Heart right ventricle (tissue), 16 donors: Measurements from ENCODE around the gene SERBP1. TPM values are rescaled to one million over a fixed set of nuclear protein-coding genes. Genes with fewer than 3 reads are reported as not detected.
"Not testable (repeated sequence)": the region's sequence is repeated elsewhere in the genome, so short reads cannot be mapped to it uniquely, and the experiment has no call there.

ENCODE experiments used
- ATAC-seq, 8 donors: fragments of 200-7000 bp; cut with Tn5 transposase; one replicate each; pipeline ENCODE4 v1.9.1; 2020; ENCODE audit warnings: mild to moderate bottlenecking in 8 of 8, moderate library complexity in 8 of 8, moderate number of reproducible peaks in 1 of 8
- DNase-seq, 2 donors: peaks; one replicate each; pipeline ENCODE4 v3.0.0-alpha.2; 2020
- H3K27ac ChIP-seq, 10 donors: fragments of 200-600 bp; sonication (generic) in 2 of 10; one replicate each; pipeline versions ENCODE4 v1.5.0 to v1.8.0; 2020 to 2022; ENCODE audit warnings: mild to moderate bottlenecking in 3 of 10
- H3K27me3 ChIP-seq, 7 donors: fragments of 200-600 bp; one replicate each; pipeline ENCODE4 v1.8.0; 2021 to 2022; ENCODE audit warnings: mild to moderate bottlenecking in 2 of 7
- H3K36me3 ChIP-seq, 9 donors: fragments of 200-600 bp; sonication (generic) in 1 of 9; one replicate each; pipeline versions ENCODE4 v1.5.0 to v1.8.0; 2020 to 2022; ENCODE audit warnings: mild to moderate bottlenecking in 2 of 9
- H3K4me1 ChIP-seq, 9 donors: fragments of 200-600 bp; sonication (generic) in 1 of 9; one replicate each; pipeline versions ENCODE4 v1.5.0 to v1.8.0; 2020 to 2022; ENCODE audit warnings: mild to moderate bottlenecking in 4 of 9
- H3K4me3 ChIP-seq, 10 donors: fragments of 200-600 bp; sonication (generic) in 2 of 10; one replicate each; pipeline versions ENCODE4 v1.5.0 to v1.8.0; 2020 to 2022; ENCODE audit warnings: mild to moderate bottlenecking in 7 of 10, moderate library complexity in 2 of 10
- H3K9me3 ChIP-seq, 11 donors: fragments of 200-600 bp in 10 of 11; sonication (generic) in 2 of 11; one replicate each; pipeline versions ENCODE4 v1.5.0 to v1.8.0; 2013 to 2022; ENCODE audit warnings: mild to moderate bottlenecking in 2 of 11, control low read depth in 1 of 11, moderate library complexity in 1 of 11
- CTCF ChIP-seq, 9 donors: fragments of 200-600 bp; sonication (generic) in 2 of 9; IDR thresholded peaks; one replicate each; pipeline versions ENCODE4 v1.5.0 to v1.8.0; 2021 to 2022; ENCODE audit warnings: antibody characterized with exemption in 9 of 9, mild to moderate bottlenecking in 5 of 9, moderate library complexity in 1 of 9
- WGBS, 2 donors: extraction: QIAGEN DNeasy Blood & Tissue Kit; methylation state at CpG; one replicate each; pipeline ENCODE4 v1.1.7; 2013; ENCODE audit warnings: inconsistent platforms in 1 of 2; 5-methylcytosine and 5-hydroxymethylcytosine counted together
- intact Hi-C, 10 donors: fragments of 100-400 bp; cut with DNase I; formaldehyde crosslinking; loops; one replicate each; pipeline versions ENCODE4 v1.11.1 to v1.14.2; 2022
- polyA plus RNA-seq, 2 donors: library from polyadenylated mRNA; stranded (reverse); fragments of 200-250 nt; gene quantifications; one replicate each; pipeline ENCODE4 v1.2.3, GENCODE V29; 2013
- total RNA-seq, 10 donors: library from RNA; stranded (reverse); fragmentation: NEBNext Ultra II Directional in 3 of 10; extraction: Animal tissue kit (Norgen Biotek cat#: 25700) in 3 of 10; gene quantifications; one replicate each; pipeline versions ENCODE4 v1.2.1 to v1.2.4, GENCODE V29; 2021 to 2023
- donor health status: Arrhythmogenic right ventricular cardiomyopathy.
- donor health status: ischemic (EF 13 %, LVEDD 7.1; RV severe dilation, severe dysfunction).
- donor health status: healthy with polysubstance abuse.
- donor health status: DM: no; HTN: yes; CAD: no.
- donor health status: DM: no; HTN: no; CAD: no.
- donor health status: ischemic (EF 25% LVEDD 6.9; RV normal size, moderate dysfunction).
- donor health status: ischemic (EF 25% LVEDD 5.7; RV mildly dilated, moderate dysfunction).
- donor health status: healthy.
- donor health status: DM: yes; HTN: yes; CAD: no.
- donor health status: Ischemic cardiomyopathy.
- donor health status: ischemic (EF 35%, LVEDD 5.7; RV mildly dilated, moderate dysfunction).
- donor health status: nonischemic (EF 11% LVEDD 7.7; RV severe dilation, severe dysfunction).
- donor health status: DM: yes; HTN: yes; CAD: no.
- donor health status: PGD.
- donor health status: ischemic (EF 29% LVEDD 5.4; RV normal size, mild dysfunction).
- donor health status: nonischemic (EF 23%, LVEDD 6.1; RV moderate dilation, normal function).

SERBP1 gene
- total and polyA plus RNA-seq, 12 donors: 58.3 to 153 (median 136) TPM

- no peak overlapping the region for H3K27ac ChIP-seq
- intact Hi-C loops: no loop called here
These were observed 28.8 kb downstream of the SERBP1 start for GRCh38 chr1:67401443-67401842.

GRCh38 chr1:67400029-67400786 is 30.0 kb downstream of the SERBP1 start:
- peak in 1 of 8 donors; percentile 19 for ATAC-seq
- peaks cover 0 to 11% (median 5%) of the 10 kb centered on the region in 9 donors for H3K4me1 ChIP-seq
- DNase-seq, intact Hi-C loops, H3K36me3 ChIP-seq, H3K9me3 ChIP-seq, H3K4me3 ChIP-seq, H3K27ac ChIP-seq, H3K27me3 ChIP-seq: not testable (repeated sequence)
- 74 to 79% methylated on average over 12 of the region's 12 CpGs for WGBS, 2 donors

More at GRCh38 chr1:67401443-67401842, 28.8 kb downstream of the SERBP1 start:
- no peak for DNase-seq
- no peak for TF ChIP-seq CTCF (IDR thresholded peaks at IDR 0.05)
- peak in 2 of 8 donors; percentile 14 to 35 for ATAC-seq
- no peaks in the 10 kb centered on the region for H3K9me3 ChIP-seq
- no peaks in the 10 kb centered on the region for H3K36me3 ChIP-seq
- 86 to 89% methylated on average over 6 of the region's 6 CpGs for WGBS, 2 donors
- peaks cover 0 to 22% (median 14%) of the 10 kb centered on the region in 9 donors for H3K4me1 ChIP-seq
- no peaks in the 10 kb centered on the region for H3K27me3 ChIP-seq
- H3K4me3 ChIP-seq: no peak overlapping the region

DNA sequence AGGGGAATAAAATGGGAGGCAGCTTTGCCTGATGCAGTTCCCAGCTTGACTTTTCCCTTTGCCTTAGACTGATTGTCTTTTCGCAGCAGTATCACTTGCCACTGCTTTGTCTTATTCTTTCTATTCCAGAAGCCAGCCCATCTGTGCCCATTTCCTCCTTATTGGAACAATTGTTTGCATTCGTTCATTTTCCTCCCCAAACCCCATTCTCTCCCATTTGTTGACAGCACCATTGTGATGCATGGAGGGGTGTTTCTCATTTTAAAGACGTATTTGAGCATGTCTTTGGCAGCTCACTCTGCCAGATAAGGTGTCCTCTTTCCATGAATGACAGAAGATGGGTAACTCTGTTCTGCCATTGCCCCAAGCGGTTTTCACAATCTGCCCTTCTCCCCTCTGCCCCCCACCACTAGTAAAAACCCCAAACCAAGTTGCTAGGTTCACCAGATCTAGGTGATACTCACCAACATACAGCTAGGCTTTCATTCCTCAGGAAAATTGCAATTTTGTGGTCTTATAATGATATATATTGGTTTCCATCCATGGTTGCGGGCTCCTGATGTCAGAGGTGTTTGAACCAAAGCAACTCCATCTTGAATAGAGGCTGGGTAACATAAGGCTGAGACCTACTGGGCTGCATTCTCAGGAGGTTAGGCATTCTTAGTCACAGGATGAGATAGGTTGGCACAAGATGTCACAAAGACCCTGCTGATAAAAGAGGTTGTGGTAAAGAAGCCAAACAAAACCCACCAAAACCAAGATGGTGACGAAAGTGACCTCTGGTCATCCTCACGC is 30.8 kb downstream of the SERBP1 start:
- ATAC-seq: no peak
- peaks cover 0 to 8% (median 0%) of the 10 kb centered on the region in 9 donors for H3K36me3 ChIP-seq
- H3K4me1 ChIP-seq: peaks cover 0 to 10% (median 2%) of the 10 kb centered on the region in 9 donors
- H3K27ac ChIP-seq: no peak overlapping the region
- H3K27me3 ChIP-seq: no peaks in the 10 kb centered on the region
- WGBS, 2 donors: 84 to 88% methylated on average over 7 of the region's 7 CpGs
- no peak for TF ChIP-seq CTCF (IDR thresholded peaks at IDR 0.05)
- H3K4me3 ChIP-seq: no peak overlapping the region
- intact Hi-C loops: no loop called here
- no peaks in the 10 kb centered on the region for H3K9me3 ChIP-seq
- no peak for DNase-seq

DNA sequence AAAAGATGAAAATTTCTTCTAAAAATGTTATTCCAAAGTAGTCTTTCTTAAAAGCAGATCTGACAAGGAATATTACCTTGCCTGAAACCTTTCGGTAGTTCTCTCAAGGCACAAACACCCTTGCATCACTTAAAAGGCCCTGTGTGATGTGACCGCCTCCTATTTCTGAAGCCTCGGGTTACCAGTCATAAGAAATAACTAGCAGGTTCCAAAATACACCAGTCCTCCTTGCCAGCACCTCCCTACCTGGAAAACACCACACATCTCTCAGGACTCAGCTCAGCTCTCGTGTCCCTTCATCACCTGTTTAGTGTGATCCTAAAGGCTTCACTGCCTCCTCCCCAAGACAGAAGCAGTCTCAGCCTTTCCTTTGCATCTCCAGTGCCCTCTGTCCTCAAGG is 35.7 kb downstream of the SERBP1 start:
- no peak for DNase-seq
- H3K27me3 ChIP-seq: no peaks in the 10 kb centered on the region
- H3K9me3 ChIP-seq: no peaks in the 10 kb centered on the region
- 94 to 96% methylated on average over 4 of the region's 4 CpGs for WGBS, 2 donors
- intact Hi-C loops: no loop called here
- peaks cover 0 to 8% (median 0%) of the 10 kb centered on the region in 9 donors for H3K36me3 ChIP-seq
- H3K4me1 ChIP-seq: peaks cover 0 to 35% (median 14%) of the 10 kb centered on the region in 9 donors
- no peak for ATAC-seq
- H3K4me3 ChIP-seq: no peak overlapping the region
- TF ChIP-seq CTCF (IDR thresholded peaks at IDR 0.05): no peak
- no peak overlapping the region for H3K27ac ChIP-seq
